Neural progenitor cell (in vitro differentiated cells): ENCODE data around the gene DCUN1D3. TPM values are rescaled to one million over a fixed set of nuclear protein-coding genes. Genes with fewer than 3 reads are reported as not detected.
A peak's percentile ranks its signal among the peaks of the same experiment; 100 is the strongest.

Source experiments
- DNase-seq: peaks from one replicate; pipeline ENCODE4 v3.0.0-alpha.2; 2016; ENCODE audit warnings: low spot score
- H2AFZ ChIP-seq: fragments of 200-600 bp; sonication (generic); replicated peaks from 2 replicates; pipeline ENCODE4 v1.6.1; 2016; ENCODE audit warnings: antibody characterized with exemption
- H3F3A ChIP-seq: fragments of 200-600 bp; sonication (generic); 2 replicates; pipeline ENCODE4 v1.6.1; 2016; ENCODE audit warnings: antibody characterized with exemption, low read depth
- H3K27ac ChIP-seq: fragments of 200-600 bp; sonication (generic); 2 replicates; pipeline ENCODE4 v1.5.1; 2016; ENCODE audit warnings: mild to moderate bottlenecking
- H3K27me3 ChIP-seq: fragments of 200-600 bp; sonication (generic); 2 replicates; pipeline ENCODE4 v1.6.1; 2016; ENCODE audit warnings: mild to moderate bottlenecking, moderate library complexity
- H3K36me3 ChIP-seq: fragments of 200-600 bp; sonication (generic); 2 replicates; pipeline ENCODE4 v1.5.1; 2016
- H3K4me1 ChIP-seq: fragments of 200-600 bp; sonication (generic); 2 replicates; pipeline ENCODE4 v1.6.1; 2016; ENCODE audit warnings: mixed run types
- H3K4me2 ChIP-seq: fragments of 200-600 bp; sonication (generic); 2 replicates; pipeline ENCODE4 v1.6.1; 2016
- H3K4me3 ChIP-seq: fragments of 200-600 bp; sonication (generic); 2 replicates; pipeline ENCODE4 v1.5.1; 2016
- H3K79me2 ChIP-seq: fragments of 200-600 bp; sonication (generic); 2 replicates; pipeline ENCODE4 v1.6.1; 2016; ENCODE audit warnings: low read depth
- H3K9ac ChIP-seq: fragments of 200-600 bp; sonication (generic); 2 replicates; pipeline ENCODE4 v1.6.1; 2016
- H3K9me3 ChIP-seq: fragments of 200-600 bp; sonication (generic); 2 replicates; pipeline ENCODE4 v1.5.1; 2016; ENCODE audit warnings: low read depth
- H4K20me1 ChIP-seq: fragments of 200-600 bp; sonication (generic); 2 replicates; pipeline ENCODE4 v1.6.1; 2016; ENCODE audit warnings: low read depth
- H3K27ac Mint-ChIP-seq: 3 replicates; pipeline ENCODE4 v1.8.0; 2021; ENCODE audit warnings: mixed read lengths
- H3K27me3 Mint-ChIP-seq: 2 replicates; pipeline ENCODE4 v1.8.0; 2022; ENCODE audit warnings: low read depth, mild to moderate bottlenecking, inconsistent platforms, moderate library complexity, mixed read lengths; ENCODE audit not compliant: insufficient read depth
- H3K36me3 Mint-ChIP-seq: 3 replicates; pipeline ENCODE4 v1.8.0; 2021; ENCODE audit warnings: mixed read lengths
- H3K4me1 Mint-ChIP-seq: 3 replicates; pipeline ENCODE4 v1.8.0; 2021; ENCODE audit warnings: mixed read lengths
- H3K4me3 Mint-ChIP-seq: 3 replicates; pipeline ENCODE4 v1.8.0; 2021; ENCODE audit warnings: mild to moderate bottlenecking, moderate library complexity, mixed read lengths
- H3K9me3 Mint-ChIP-seq: 3 replicates; pipeline ENCODE4 v1.8.0; 2020; ENCODE audit warnings: mixed read lengths
- EZH2 ChIP-seq: fragments of 200-600 bp; sonication (generic); IDR thresholded peaks from 2 replicates; pipeline ENCODE4 v1.6.1; 2017; ENCODE audit warnings: antibody characterized with exemption, mild to moderate bottlenecking, moderate library complexity
- EZH2phosphoT487 ChIP-seq: fragments of 200-600 bp; sonication (generic); IDR thresholded peaks from 2 replicates; pipeline ENCODE4 v1.6.1; 2017; ENCODE audit warnings: antibody characterized with exemption
- total RNA-seq: library from RNA; depleted of rRNA; stranded (reverse); fragments of >200 nt; gene quantifications from 2 replicates; pipeline ENCODE4 v1.2.3, GENCODE V29; 2015; ENCODE audit warnings: low replicate concordance
- TF ChIP-seq, protein P1 (sequence below): fragments of 200-600 bp; sonication (generic); IDR thresholded peaks from 2 replicates; pipeline ENCODE4 v1.5.1; 2017; ENCODE audit warnings: antibody characterized with exemption, mild to moderate bottlenecking

The DCUN1D3 gene
- total RNA-seq, 1 donor from 2014 or later: 18.2 TPM

DNA sequence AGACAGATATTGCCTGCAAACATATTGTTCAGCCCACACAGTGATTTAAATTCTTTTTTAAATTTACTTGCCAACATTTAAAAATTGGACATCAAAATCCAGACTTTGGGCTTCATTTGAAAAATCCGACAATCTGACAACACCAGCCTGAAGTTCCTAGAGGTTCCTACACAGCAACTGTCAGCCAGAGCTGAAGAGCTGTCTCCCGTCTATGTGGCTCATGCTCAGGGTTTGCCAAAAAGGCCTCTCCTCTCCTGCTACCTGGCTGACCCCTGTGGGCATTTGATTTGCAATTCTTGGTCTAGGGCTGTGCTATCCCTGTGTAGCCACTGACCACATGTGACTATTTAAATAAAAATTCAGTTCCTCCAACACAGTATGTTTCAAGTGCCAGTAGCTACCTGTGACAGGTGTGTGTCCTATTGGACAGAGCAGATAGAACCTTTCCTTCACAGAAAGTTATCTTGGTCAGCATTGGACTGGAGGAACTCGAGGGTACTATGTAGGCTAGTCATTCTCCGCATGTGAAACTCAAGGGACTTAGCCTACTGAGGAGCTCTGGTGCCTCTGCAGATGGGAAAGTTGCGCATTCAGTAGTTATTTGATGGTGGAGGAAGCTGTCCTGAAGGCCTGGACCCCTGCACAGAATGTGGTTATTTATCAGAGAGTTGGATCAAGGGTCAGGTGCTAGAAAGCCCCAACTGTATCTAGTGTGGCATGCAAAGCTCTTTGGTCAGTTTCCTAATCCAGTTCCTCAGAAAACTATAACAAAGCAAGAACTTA lies 3.1 kb upstream of the DCUN1D3 start:
- no peak for DNase-seq
- no peaks in the 10 kb centered on the region for H3K36me3 Mint-ChIP-seq
- H3K36me3 ChIP-seq: no peaks in the 10 kb centered on the region
- H3K9me3 Mint-ChIP-seq: no peaks in the 10 kb centered on the region
- H3K27ac ChIP-seq: no peak overlapping the region
- H3K4me1 Mint-ChIP-seq: peaks cover 35% of the 10 kb centered on the region
- H3K27me3 ChIP-seq: no peaks in the 10 kb centered on the region
- peak overlapping the region; percentile 40 for H3K4me3 Mint-ChIP-seq
- no peak overlapping the region for H3K4me3 ChIP-seq
- TF ChIP-seq, protein P1, sequence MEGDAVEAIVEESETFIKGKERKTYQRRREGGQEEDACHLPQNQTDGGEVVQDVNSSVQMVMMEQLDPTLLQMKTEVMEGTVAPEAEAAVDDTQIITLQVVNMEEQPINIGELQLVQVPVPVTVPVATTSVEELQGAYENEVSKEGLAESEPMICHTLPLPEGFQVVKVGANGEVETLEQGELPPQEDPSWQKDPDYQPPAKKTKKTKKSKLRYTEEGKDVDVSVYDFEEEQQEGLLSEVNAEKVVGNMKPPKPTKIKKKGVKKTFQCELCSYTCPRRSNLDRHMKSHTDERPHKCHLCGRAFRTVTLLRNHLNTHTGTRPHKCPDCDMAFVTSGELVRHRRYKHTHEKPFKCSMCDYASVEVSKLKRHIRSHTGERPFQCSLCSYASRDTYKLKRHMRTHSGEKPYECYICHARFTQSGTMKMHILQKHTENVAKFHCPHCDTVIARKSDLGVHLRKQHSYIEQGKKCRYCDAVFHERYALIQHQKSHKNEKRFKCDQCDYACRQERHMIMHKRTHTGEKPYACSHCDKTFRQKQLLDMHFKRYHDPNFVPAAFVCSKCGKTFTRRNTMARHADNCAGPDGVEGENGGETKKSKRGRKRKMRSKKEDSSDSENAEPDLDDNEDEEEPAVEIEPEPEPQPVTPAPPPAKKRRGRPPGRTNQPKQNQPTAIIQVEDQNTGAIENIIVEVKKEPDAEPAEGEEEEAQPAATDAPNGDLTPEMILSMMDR: no peak
- TF ChIP-seq EZH2 (no peak), EZH2phosphoT487 (no peak)
- H4K20me1 ChIP-seq: peaks cover 25% of the 10 kb centered on the region
- peaks cover 2% of the 10 kb centered on the region for H3K27me3 Mint-ChIP-seq
- H3K27ac Mint-ChIP-seq: no peak overlapping the region
- H3K9me3 ChIP-seq: no peaks in the 10 kb centered on the region
- no peak overlapping the region for H2AFZ ChIP-seq
- H3F3A ChIP-seq: peaks cover 6% of the 10 kb centered on the region
- peaks cover 32% of the 10 kb centered on the region for H3K4me1 ChIP-seq
- no peak overlapping the region for H3K9ac ChIP-seq
- H3K79me2 ChIP-seq: peaks cover 60% of the 10 kb centered on the region
- H3K4me2 ChIP-seq: peak overlapping the region; percentile 76

DNA sequence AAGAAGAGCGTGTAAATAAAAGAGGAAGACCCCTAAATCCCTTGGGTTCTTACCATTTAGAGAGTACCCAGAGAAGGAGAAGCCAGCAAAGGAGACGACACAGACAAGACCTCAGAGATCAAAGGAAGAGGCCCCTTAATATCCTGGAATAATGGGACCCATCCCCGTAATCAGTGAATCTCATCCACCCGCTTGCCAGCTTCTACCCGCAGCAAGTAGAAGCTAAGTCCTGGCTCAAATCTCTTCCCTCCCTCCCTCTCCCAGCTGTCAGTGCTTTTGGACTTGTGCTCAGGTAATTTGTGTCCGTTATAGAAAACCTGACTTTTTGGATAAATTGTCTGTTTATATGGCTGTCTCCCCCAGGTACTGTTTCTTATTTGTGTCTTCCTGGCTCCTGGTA lies 2.3 kb upstream of the DCUN1D3 start:
- Histone ChIP-seq H3K27ac (no peak overlapping the region), H3K4me3 (peak overlapping the region; percentile 89), H3K4me2 (peak overlapping the region; percentile 76), H2AFZ (no peak overlapping the region), H4K20me1 (peaks cover 30% of the 10 kb centered on the region), H3K79me2 (peaks cover 69% of the 10 kb centered on the region), H3K9me3 (no peaks in the 10 kb centered on the region), H3K4me1 (peaks cover 36% of the 10 kb centered on the region), H3F3A (peaks cover 6% of the 10 kb centered on the region), H3K27me3 (no peaks in the 10 kb centered on the region), H3K9ac (no peak overlapping the region), H3K36me3 (no peaks in the 10 kb centered on the region)
- Mint-ChIP-seq H3K4me1 (peaks cover 39% of the 10 kb centered on the region), H3K9me3 (no peaks in the 10 kb centered on the region), H3K4me3 (peak overlapping the region; percentile 92), H3K27ac (no peak overlapping the region), H3K27me3 (peaks cover 2% of the 10 kb centered on the region), H3K36me3 (no peaks in the 10 kb centered on the region)
- no peak for DNase-seq
- no peak for TF ChIP-seq EZH2
- TF ChIP-seq, protein P1: no peak
- TF ChIP-seq EZH2phosphoT487: no peak

DNA sequence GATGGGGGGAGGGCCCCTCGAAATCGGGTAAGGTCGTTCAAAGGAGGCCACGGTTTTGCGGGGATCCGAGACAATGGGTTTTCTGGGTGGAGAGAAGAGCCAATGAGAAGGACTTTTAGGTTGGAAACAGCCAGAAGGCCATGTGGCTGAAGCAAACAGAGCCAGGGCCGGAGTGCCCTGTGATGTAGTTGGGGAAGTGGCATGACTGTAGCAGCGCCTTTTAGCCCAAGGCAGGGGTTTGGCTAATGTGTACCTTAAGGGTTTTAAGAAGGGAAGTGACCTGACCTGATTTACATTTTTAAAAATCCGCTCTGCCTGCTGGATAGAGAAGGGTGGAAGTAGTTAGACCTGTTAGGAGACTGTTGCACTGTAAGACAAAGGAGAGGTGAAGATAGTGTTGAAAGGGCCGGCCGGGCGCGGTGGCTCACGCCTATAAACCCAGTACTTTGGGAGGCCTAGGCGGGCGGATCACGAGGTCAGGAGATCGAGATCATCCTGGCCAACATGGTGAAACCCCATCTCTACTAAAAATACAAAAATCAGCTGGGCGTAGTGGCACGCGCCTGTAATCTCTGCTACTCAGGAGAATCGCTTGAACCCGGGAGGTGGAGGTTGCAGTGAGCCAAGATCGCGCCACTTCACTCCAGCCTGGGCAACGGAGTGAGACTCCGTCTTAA lies 1.4 kb upstream of the DCUN1D3 start:
- Histone ChIP-seq H3K4me2 (peak overlapping the region; percentile 76), H3K4me1 (peaks cover 36% of the 10 kb centered on the region), H3K27ac (peak overlapping the region; percentile 98), H3K27me3 (no peaks in the 10 kb centered on the region), H3K36me3 (no peaks in the 10 kb centered on the region), H3K9ac (peak overlapping the region; percentile 92), H2AFZ (peak overlapping the region; percentile 94), H3K4me3 (peak overlapping the region; percentile 89), H4K20me1 (peaks cover 36% of the 10 kb centered on the region), H3K79me2 (peaks cover 77% of the 10 kb centered on the region), H3F3A (peaks cover 6% of the 10 kb centered on the region), H3K9me3 (no peaks in the 10 kb centered on the region)
- TF ChIP-seq EZH2phosphoT487: no peak
- no peak for TF ChIP-seq EZH2
- TF ChIP-seq, protein P1: no peak
- Mint-ChIP-seq H3K4me1 (peaks cover 39% of the 10 kb centered on the region), H3K9me3 (no peaks in the 10 kb centered on the region), H3K4me3 (peak overlapping the region; percentile 92), H3K27ac (peak overlapping the region; percentile 100), H3K27me3 (peaks cover 2% of the 10 kb centered on the region), H3K36me3 (no peaks in the 10 kb centered on the region)
- DNase-seq: peak; percentile 54
